Measurements from ENCODE around the gene ZNF878. TPM values are rescaled to one million over a fixed set of nuclear protein-coding genes. Genes with fewer than 3 reads are reported as not detected.

Gene ZNF878
- total RNA-seq, 2 donors from 2014 or later, result 1.4 TPM; not detected in 1

- DNase-seq (ENCODE audit: low spot score) (no peak), ATAC-seq (ENCODE audit: insufficient number of reproducible peaks, low FRiP score, low read depth) (no peak)
- Histone ChIP-seq H3K36me3 (no peaks in the 10 kb centered on the region), H3K27ac (no peak overlapping the region), H3K27me3 (replicated peaks; ENCODE audit: insufficient read depth) (no peaks in the 10 kb centered on the region), H3K4me3 (no peak overlapping the region), H3K9me3 (peaks cover 13% of the 10 kb centered on the region), H3K4me1 (ENCODE audit: control insufficient read depth in 1 of 2, low read depth in 2 of 2) (no peaks in the 10 kb centered on the region)
- no peak for TF ChIP-seq CTCF (IDR thresholded peaks at IDR 0.05)
Measured at GRCh38 chr19:12043752-12044422, 8.9 kb downstream of the ZNF878 start.

GRCh38 chr19:12042893-12043292 is 9.9 kb downstream of the ZNF878 start:
- Histone ChIP-seq H3K27ac (no peak overlapping the region), H3K27me3 (replicated peaks; ENCODE audit: insufficient read depth) (no peaks in the 10 kb centered on the region), H3K36me3 (no peaks in the 10 kb centered on the region), H3K4me3 (no peak overlapping the region), H3K9me3 (peaks cover 13% of the 10 kb centered on the region), H3K4me1 (ENCODE audit: control insufficient read depth in 1 of 2, low read depth in 2 of 2) (no peaks in the 10 kb centered on the region)
- no peak for TF ChIP-seq CTCF (IDR thresholded peaks at IDR 0.05)
- no peak for ATAC-seq (ENCODE audit: insufficient number of reproducible peaks, low FRiP score, low read depth)
- no peak for DNase-seq (ENCODE audit: low spot score)

GRCh38 chr19:12035220-12036172 is 17.3 kb downstream of the ZNF878 start, which contains the start of gene ZNF433:
Gene ZNF433 (minus strand): TSS chr19:12035679. CDS start chr19:12035539, 140 bp downstream.
- Histone ChIP-seq H3K9me3 (no peaks in the 10 kb centered on the region), H3K4me1 (ENCODE audit: control insufficient read depth in 1 of 2, low read depth in 2 of 2) (peaks cover 6 to 16% of the 10 kb centered on the region in 2 donors), H3K27ac (peak within 1 kb of the TSS; percentile 77 to 78), H3K4me3 (peak within 1 kb of the TSS; percentile 87), H3K36me3 (no peaks in the 10 kb centered on the region), H3K27me3 (replicated peaks; ENCODE audit: insufficient read depth) (no peaks in the 10 kb centered on the region)
- DNase-seq (ENCODE audit: low spot score), result peak; percentile 83
- ATAC-seq (ENCODE audit: insufficient number of reproducible peaks, low FRiP score, low read depth), result peak; percentile 93
- TF ChIP-seq CTCF (IDR thresholded peaks at IDR 0.05), result no peak

- TF ChIP-seq CTCF (IDR thresholded peaks at IDR 0.05), result no peak
Measured at GRCh38 chr19:12034620-12035019, 18.1 kb downstream of the ZNF878 start.

GRCh38 chr19:12034198-12034597 is 18.6 kb downstream of the ZNF878 start:
- Histone ChIP-seq H3K27ac (no peak overlapping the region), H3K9me3 (no peaks in the 10 kb centered on the region), H3K27me3 (replicated peaks; ENCODE audit: insufficient read depth) (no peaks in the 10 kb centered on the region), H3K4me3 (peak overlapping the region; percentile 87), H3K4me1 (ENCODE audit: control insufficient read depth in 1 of 2, low read depth in 2 of 2) (peaks cover 6 to 16% of the 10 kb centered on the region in 2 donors), H3K36me3 (no peaks in the 10 kb centered on the region)
- DNase-seq (ENCODE audit: low spot score) (no peak), ATAC-seq (ENCODE audit: insufficient number of reproducible peaks, low FRiP score, low read depth) (no peak)
- no peak for TF ChIP-seq CTCF (IDR thresholded peaks at IDR 0.05)

More at GRCh38 chr19:12034620-12035019, 18.1 kb downstream of the ZNF878 start:
- H3K4me3 ChIP-seq, result peak overlapping the region; percentile 87
- peaks cover 6 to 16% of the 10 kb centered on the region in 2 donors for H3K4me1 ChIP-seq (ENCODE audit: control insufficient read depth in 1 of 2, low read depth in 2 of 2)
- no peaks in the 10 kb centered on the region for H3K36me3 ChIP-seq
- no peaks in the 10 kb centered on the region for H3K9me3 ChIP-seq
- H3K27me3 ChIP-seq (replicated peaks; ENCODE audit: insufficient read depth), result no peaks in the 10 kb centered on the region
- H3K27ac ChIP-seq, result no peak overlapping the region
- ATAC-seq (ENCODE audit: insufficient number of reproducible peaks, low FRiP score, low read depth) (no peak), DNase-seq (ENCODE audit: low spot score) (no peak)
